Breast epithelium (tissue), 4 donors: Measurements from ENCODE around the gene PTH2. TPM values are rescaled to one million over a fixed set of nuclear protein-coding genes. Genes with fewer than 3 reads are reported as not detected.

ENCODE experiments used
- DNase-seq, 2 donors: peaks; one replicate each; pipeline ENCODE4 v3.0.0-alpha.2; 2019; ENCODE audit warnings: low spot score in 2 of 2
- H3K27ac ChIP-seq, 2 donors: fragments of 200-600 bp; sonication (generic) in 1 of 2; one replicate each; pipeline ENCODE4 v1.5.1; 2016 to 2019; ENCODE audit warnings: mild to moderate bottlenecking in 1 of 2
- H3K27me3 ChIP-seq, 2 donors: fragments of 200-600 bp; sonication (generic) in 1 of 2; one replicate each; pipeline versions ENCODE4 v1.5.1 to v1.6.0; 2017 to 2019; ENCODE audit warnings: control low read depth in 1 of 2, mild to moderate bottlenecking in 1 of 2
- H3K36me3 ChIP-seq: fragments of 200-600 bp; one replicate; pipeline ENCODE4 v1.5.1; 2019
- H3K4me1 ChIP-seq, 2 donors: fragments of 200-600 bp; sonication (generic); one replicate each; pipeline ENCODE4 v1.5.1; 2016 to 2019; ENCODE audit warnings: control low read depth in 1 of 2
- H3K4me3 ChIP-seq, 3 donors: fragments of 200-600 bp; sonication (generic); 1 replicate in 2 of 3; 2 replicates in 1 of 3; pipeline ENCODE4 v1.5.1; 2016 to 2019; ENCODE audit warnings: mild to moderate bottlenecking in 3 of 3, moderate library complexity in 2 of 3
- H3K9me3 ChIP-seq, 2 donors: fragments of 200-600 bp; sonication (generic) in 1 of 2; one replicate each; pipeline ENCODE4 v1.5.1; 2016 to 2019; ENCODE audit warnings: control low read depth in 1 of 2
- CTCF ChIP-seq, 3 donors: fragments of 450-650 bp; IDR thresholded peaks; one replicate each; pipeline ENCODE4 v1.5.1; 2016 to 2017; ENCODE audit warnings: antibody characterized with exemption in 3 of 3, mild to moderate bottlenecking in 3 of 3, moderate library complexity in 3 of 3
- POLR2A ChIP-seq: fragments of 450-650 bp; IDR thresholded peaks from one replicate; pipeline ENCODE4 v1.6.1; 2016; ENCODE audit warnings: antibody characterized with exemption, mild to moderate bottlenecking, moderate library complexity
- POLR2AphosphoS5 ChIP-seq, 3 donors: sonication (generic); formaldehyde crosslinking; IDR thresholded peaks; one replicate each; pipeline ENCODE4 v1.6.1; 2017; ENCODE audit warnings: antibody characterized with exemption in 3 of 3
- intact Hi-C: fragments of 100-400 bp; cut with DNase I; formaldehyde crosslinking; loops from one replicate; pipeline ENCODE4 v1.15.1; 2023; ENCODE audit warnings: low total_unique reads
- total RNA-seq, 3 donors: library from RNA; depleted of rRNA; stranded (reverse); fragments of >200 nt; gene quantifications; one replicate each; pipeline ENCODE4 v1.1.0, GENCODE V29; 2016

Gene PTH2
- total RNA-seq, 3 donors from 2014 or later = not detected

GRCh38 chr19:49390929-49391359 lies 32.3 kb downstream of the PTH2 start:
- Histone ChIP-seq H3K4me3 (no peak overlapping the region), H3K36me3 (no peaks in the 10 kb centered on the region), H3K27me3 (no peaks in the 10 kb centered on the region), H3K27ac (no peak overlapping the region), H3K4me1 (no peaks in the 10 kb centered on the region), H3K9me3 (no peaks in the 10 kb centered on the region)
- TF ChIP-seq POLR2A (no peak), CTCF (IDR thresholded peaks at IDR 0.05) (no peak), POLR2AphosphoS5 (IDR thresholded peaks at IDR 0.05) (no peak)
- no peak for DNase-seq
- intact Hi-C loops = no loop called here

GRCh38 chr19:49390131-49390928 lies 32.9 kb downstream of the PTH2 start:
- intact Hi-C loops = no loop called here
- no peaks in the 10 kb centered on the region for H3K27me3 ChIP-seq
- TF ChIP-seq CTCF (IDR thresholded peaks at IDR 0.05) = no peak
- TF ChIP-seq POLR2AphosphoS5 (IDR thresholded peaks at IDR 0.05) = no peak
- TF ChIP-seq POLR2A = no peak

GRCh38 chr19:49389406-49389805 lies 33.8 kb downstream of the PTH2 start:
- DNase-seq = no peak
- no peaks in the 10 kb centered on the region for H3K36me3 ChIP-seq
- H3K27me3 ChIP-seq = no peaks in the 10 kb centered on the region
- intact Hi-C loops = no loop called here
- no peaks in the 10 kb centered on the region for H3K9me3 ChIP-seq
- no peak for TF ChIP-seq CTCF (IDR thresholded peaks at IDR 0.05)
- TF ChIP-seq POLR2A = no peak
- H3K27ac ChIP-seq = no peak overlapping the region
- H3K4me3 ChIP-seq = no peak overlapping the region
- H3K4me1 ChIP-seq = no peaks in the 10 kb centered on the region

More at GRCh38 chr19:49390131-49390928, 32.9 kb downstream of the PTH2 start:
- DNase-seq = no peak
- no peaks in the 10 kb centered on the region for H3K36me3 ChIP-seq
- no peak overlapping the region for H3K27ac ChIP-seq
- H3K9me3 ChIP-seq = no peaks in the 10 kb centered on the region
- no peak overlapping the region for H3K4me3 ChIP-seq
- H3K4me1 ChIP-seq = no peaks in the 10 kb centered on the region

- peak; percentile 75 to 82 for DNase-seq
- Histone ChIP-seq H3K9me3 (peaks cover 0 to 4% of the 10 kb centered on the region in 2 donors), H3K36me3 (no peaks in the 10 kb centered on the region), H3K4me3 (peak within 1 kb of the TSS; percentile 11 to 52 (median 29)), H3K4me1 (no peaks in the 10 kb centered on the region), H3K27me3 (no peaks in the 10 kb centered on the region), H3K27ac (no peak within 1 kb of the TSS)
- intact Hi-C loops = no loop called here
- no peak for TF ChIP-seq POLR2AphosphoS5 (IDR thresholded peaks at IDR 0.05)
Observed at GRCh38 chr19:49387936-49388372, 35.3 kb downstream of the PTH2 start, which contains the start of gene KASH5. KASH5 (plus strand) TSS chr19:49388249; CDS start chr19:49390884, 2,635 bp downstream.

GRCh38 chr19:49383599-49383998 lies 39.6 kb downstream of the PTH2 start:
- Histone ChIP-seq H3K4me1 (no peaks in the 10 kb centered on the region), H3K36me3 (no peaks in the 10 kb centered on the region), H3K27ac (no peak overlapping the region), H3K27me3 (no peaks in the 10 kb centered on the region), H3K4me3 (no peak overlapping the region), H3K9me3 (peaks cover 2 to 17% of the 10 kb centered on the region in 2 donors)
- no peak for TF ChIP-seq POLR2AphosphoS5 (IDR thresholded peaks at IDR 0.05)
- DNase-seq = no peak
- intact Hi-C loops = no loop called here

GRCh38 chr19:49382639-49383038 lies 40.6 kb downstream of the PTH2 start:
- TF ChIP-seq POLR2A (no peak), CTCF (IDR thresholded peaks at IDR 0.05) (no peak), POLR2AphosphoS5 (IDR thresholded peaks at IDR 0.05) (no peak)
- peaks cover 2 to 17% of the 10 kb centered on the region in 2 donors for H3K9me3 ChIP-seq
- DNase-seq = no peak
- H3K36me3 ChIP-seq = no peaks in the 10 kb centered on the region
- H3K4me3 ChIP-seq = no peak overlapping the region
- no peak overlapping the region for H3K27ac ChIP-seq
- H3K27me3 ChIP-seq = no peaks in the 10 kb centered on the region
- intact Hi-C loops = no loop called here
- H3K4me1 ChIP-seq = no peaks in the 10 kb centered on the region
